DND-41 (cell line): ENCODE results near the gene IL21R.
"Not testable (repeated sequence)": the region's sequence is repeated elsewhere in the genome, so short reads cannot be mapped to it uniquely, and the experiment has no call there.

Experiments used
- ATAC-seq: fragments of 200-7000 bp; cut with Tn5 transposase; 3 replicates; pipeline ENCODE4 v1.9.1; 2021; ENCODE audit warnings: low read depth; ENCODE audit not compliant: insufficient read depth
- DNase-seq: peaks from one replicate; pipeline ENCODE4 v3.0.0-alpha.2; 2020
- H2AFZ ChIP-seq: 2 replicates; pipeline ENCODE4 v1.6.0; 2012; ENCODE audit warnings: low read depth, low read length
- H3K27ac ChIP-seq: 2 replicates; pipeline ENCODE4 v1.5.1; 2012; ENCODE audit warnings: low read length, inconsistent platforms
- H3K27me3 ChIP-seq: fragments of 200-600 bp; sonication (generic); 2 replicates; pipeline ENCODE4 v1.6.0; 2012; ENCODE audit warnings: low read length, mild to moderate bottlenecking, inconsistent platforms; ENCODE audit not compliant: insufficient read depth, poor library complexity
- H3K36me3 ChIP-seq: 2 replicates; pipeline ENCODE4 v1.5.1; 2012; ENCODE audit warnings: low read length, inconsistent platforms; ENCODE audit not compliant: insufficient read depth
- H3K4me1 ChIP-seq: 2 replicates; pipeline ENCODE4 v1.5.1; 2012; ENCODE audit warnings: mild to moderate bottlenecking, low read length; ENCODE audit not compliant: insufficient read depth
- H3K4me2 ChIP-seq: 2 replicates; pipeline ENCODE4 v1.6.0; 2012; ENCODE audit warnings: mild to moderate bottlenecking, moderate library complexity, low read length, inconsistent platforms; ENCODE audit not compliant: insufficient read depth
- H3K4me3 ChIP-seq, 2 experiments: fragments of 200-600 bp in 1 of 2; shearing (Covaris generic) in 1 of 2; 2 replicates each; pipeline ENCODE4 v1.5.1; 2012 to 2016; ENCODE audit warnings: inconsistent platforms in 2 of 2, low read length in 2 of 2, mild to moderate bottlenecking in 2 of 2, low read depth in 1 of 2, moderate library complexity in 1 of 2
- H3K79me2 ChIP-seq: 2 replicates; pipeline ENCODE4 v1.6.0; 2012; ENCODE audit warnings: low read length, inconsistent platforms; ENCODE audit not compliant: insufficient read depth
- H3K9ac ChIP-seq: 2 replicates; pipeline ENCODE4 v1.6.0; 2012; ENCODE audit warnings: low read depth, mild to moderate bottlenecking, inconsistent platforms, low read length, moderate library complexity
- H3K9me3 ChIP-seq: 2 replicates; pipeline ENCODE4 v1.5.1; 2012; ENCODE audit warnings: low read length, moderate library complexity, mild to moderate bottlenecking, inconsistent platforms; ENCODE audit not compliant: insufficient read depth, severe bottlenecking
- H4K20me1 ChIP-seq: 2 replicates; pipeline ENCODE4 v1.6.0; 2012; ENCODE audit warnings: low read length; ENCODE audit not compliant: insufficient read depth
- CTCF ChIP-seq: IDR thresholded peaks from 2 replicates; pipeline ENCODE4 v1.5.1; 2012; ENCODE audit warnings: borderline replicate concordance, low read length, moderate library complexity, mild to moderate bottlenecking; ENCODE audit not compliant: poor library complexity, severe bottlenecking; ENCODE audit errors: extremely low read depth
- EZH2 ChIP-seq: IDR thresholded peaks from 3 replicates; pipeline ENCODE4 v1.6.1; 2012; ENCODE audit warnings: borderline replicate concordance, low read depth, mild to moderate bottlenecking, moderate library complexity, low read length, inconsistent platforms; ENCODE audit not compliant: severe bottlenecking

Gene IL21R

DNA sequence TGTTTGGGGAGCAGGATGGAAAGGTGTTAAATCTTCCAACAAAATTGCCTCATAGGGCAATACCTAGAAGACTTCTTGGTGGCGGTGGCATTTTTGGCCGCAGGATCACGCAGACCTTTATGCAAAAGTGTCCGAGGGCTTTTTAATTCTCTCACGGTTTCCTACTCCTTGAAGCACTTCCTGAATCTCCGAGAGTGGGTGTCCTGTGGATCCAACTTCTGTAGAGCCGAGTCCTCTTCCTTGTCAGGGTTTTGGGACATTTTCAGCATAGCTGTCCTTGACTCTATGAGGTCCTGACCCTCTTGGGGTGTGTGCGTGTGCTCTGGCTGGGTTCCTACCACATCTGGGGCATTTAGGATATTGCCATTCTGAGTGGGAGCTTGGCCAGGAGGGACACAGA is 31.7 kb downstream of the IL21R start:
- H4K20me1 ChIP-seq: no peaks in the 10 kb centered on the region
- H3K9ac ChIP-seq: no peak overlapping the region
- no peak overlapping the region for H3K27ac ChIP-seq
- no peak for ATAC-seq
- no peak for DNase-seq
- no peak overlapping the region for H2AFZ ChIP-seq
- H3K27me3 ChIP-seq: no peaks in the 10 kb centered on the region
- H3K79me2 ChIP-seq: no peaks in the 10 kb centered on the region
- H3K4me3 ChIP-seq: no peak overlapping the region
- TF ChIP-seq EZH2: no peak
- TF ChIP-seq CTCF: no peak
- H3K9me3 ChIP-seq: no peaks in the 10 kb centered on the region
- H3K36me3 ChIP-seq: no peaks in the 10 kb centered on the region
- H3K4me2 ChIP-seq: no peak overlapping the region
- H3K4me1 ChIP-seq: no peaks in the 10 kb centered on the region

DNA sequence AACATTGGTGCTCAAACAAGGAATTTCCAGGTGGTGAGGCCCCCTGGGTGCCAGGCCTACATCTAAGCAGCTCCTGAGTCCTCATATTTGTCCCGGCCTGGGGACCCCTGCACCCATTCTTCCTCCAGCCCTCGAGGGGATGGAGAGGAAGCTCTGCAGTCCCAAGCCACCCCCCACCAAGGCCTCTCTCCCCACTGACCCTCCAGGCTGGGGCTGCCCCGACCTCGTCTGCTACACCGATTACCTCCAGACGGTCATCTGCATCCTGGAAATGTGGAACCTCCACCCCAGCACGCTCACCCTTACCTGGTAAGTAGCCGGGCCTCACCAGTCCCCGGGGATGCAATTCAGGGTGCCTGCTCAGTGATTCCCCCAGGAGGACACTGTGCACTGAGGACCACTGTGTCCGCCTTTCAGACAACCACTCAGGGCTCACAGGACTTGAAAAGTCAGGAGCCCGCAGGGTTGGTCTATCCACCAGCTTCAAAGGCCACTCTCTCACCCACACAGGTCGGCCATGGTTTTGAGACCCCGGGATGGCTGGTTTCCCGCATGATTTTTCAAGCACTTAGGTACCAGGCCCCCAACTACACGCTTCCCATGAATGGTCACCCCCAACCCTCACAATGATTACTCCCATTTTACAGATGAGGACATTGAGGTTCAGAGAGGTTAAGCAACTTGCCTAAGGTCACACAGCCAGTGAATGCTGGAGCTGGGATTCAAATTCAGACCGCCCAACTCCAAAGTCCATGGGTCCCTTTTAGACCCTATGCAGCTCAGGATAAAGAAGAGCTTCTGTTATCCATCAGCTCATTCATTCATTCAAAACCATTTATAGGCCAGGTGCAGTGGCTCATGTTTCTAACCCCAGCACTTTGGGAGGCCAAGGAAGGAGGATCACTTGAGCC is 32.4 kb downstream of the IL21R start:
- H3K9me3 ChIP-seq: no peaks in the 10 kb centered on the region
- H3K4me3 ChIP-seq: no peak overlapping the region
- DNase-seq: no peak
- no peaks in the 10 kb centered on the region for H3K36me3 ChIP-seq
- no peaks in the 10 kb centered on the region for H3K79me2 ChIP-seq
- H3K27me3 ChIP-seq: no peaks in the 10 kb centered on the region
- H3K4me2 ChIP-seq: no peak overlapping the region
- no peak for ATAC-seq
- TF ChIP-seq EZH2: no peak
- no peak for TF ChIP-seq CTCF
- H4K20me1 ChIP-seq: no peaks in the 10 kb centered on the region
- no peak overlapping the region for H2AFZ ChIP-seq
- no peak overlapping the region for H3K27ac ChIP-seq
- no peak overlapping the region for H3K9ac ChIP-seq
- H3K4me1 ChIP-seq: no peaks in the 10 kb centered on the region

DNA sequence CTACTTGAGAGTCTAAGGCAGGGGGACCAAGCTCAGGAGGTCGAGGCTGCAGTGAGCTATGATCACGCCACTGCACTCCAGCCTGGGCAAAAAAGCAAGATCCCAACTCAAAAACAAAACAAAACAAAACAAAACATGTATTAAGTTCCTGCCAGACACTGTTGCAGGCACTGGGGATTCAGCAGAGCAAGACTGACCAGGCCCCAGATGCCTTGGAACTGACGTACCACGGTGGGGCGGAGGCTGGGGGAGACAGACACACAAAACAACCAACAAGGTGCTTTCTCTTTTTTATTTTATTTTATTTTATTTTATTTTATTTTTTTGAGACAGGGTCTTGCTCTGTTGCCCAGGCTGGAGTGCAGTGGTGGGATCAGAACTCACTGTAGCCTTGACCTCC is 33.2 kb downstream of the IL21R start:
- DNase-seq, H3K9me3 ChIP-seq, H3K4me1 ChIP-seq, H3K27me3 ChIP-seq, H3K4me2 ChIP-seq, H3K4me3 ChIP-seq, H3K9ac ChIP-seq, H2AFZ ChIP-seq, ATAC-seq, H3K79me2 ChIP-seq, H3K27ac ChIP-seq, H3K36me3 ChIP-seq, H4K20me1 ChIP-seq: not testable (repeated sequence)

- ATAC-seq (no peak), DNase-seq (no peak)
- Histone ChIP-seq H3K4me1 (no peaks in the 10 kb centered on the region), H2AFZ (no peak overlapping the region), H3K27ac (no peak overlapping the region), H3K4me2 (no peak overlapping the region), H3K27me3 (no peaks in the 10 kb centered on the region), H3K9me3 (no peaks in the 10 kb centered on the region), H3K4me3 (no peak overlapping the region), H4K20me1 (no peaks in the 10 kb centered on the region), H3K79me2 (no peaks in the 10 kb centered on the region), H3K9ac (no peak overlapping the region), H3K36me3 (no peaks in the 10 kb centered on the region)
- TF ChIP-seq EZH2: no peak
- no peak for TF ChIP-seq CTCF
Observed at GRCh38 chr16:27436065-27436464, 34.1 kb downstream of the IL21R start.
